DND-41 (cell line): ENCODE measurements around the gene FAM135A.

ENCODE experiments used
- EZH2 ChIP-seq: IDR thresholded peaks from 3 replicates; pipeline ENCODE4 v1.6.1; 2012; ENCODE audit warnings: borderline replicate concordance, low read depth, mild to moderate bottlenecking, moderate library complexity, low read length, inconsistent platforms; ENCODE audit not compliant: severe bottlenecking
- TF ChIP-seq, protein P1 (sequence below): IDR thresholded peaks from 2 replicates; pipeline ENCODE4 v1.5.1; 2012; ENCODE audit warnings: borderline replicate concordance, low read length, moderate library complexity, mild to moderate bottlenecking; ENCODE audit not compliant: poor library complexity, severe bottlenecking; ENCODE audit errors: extremely low read depth

DNA sequence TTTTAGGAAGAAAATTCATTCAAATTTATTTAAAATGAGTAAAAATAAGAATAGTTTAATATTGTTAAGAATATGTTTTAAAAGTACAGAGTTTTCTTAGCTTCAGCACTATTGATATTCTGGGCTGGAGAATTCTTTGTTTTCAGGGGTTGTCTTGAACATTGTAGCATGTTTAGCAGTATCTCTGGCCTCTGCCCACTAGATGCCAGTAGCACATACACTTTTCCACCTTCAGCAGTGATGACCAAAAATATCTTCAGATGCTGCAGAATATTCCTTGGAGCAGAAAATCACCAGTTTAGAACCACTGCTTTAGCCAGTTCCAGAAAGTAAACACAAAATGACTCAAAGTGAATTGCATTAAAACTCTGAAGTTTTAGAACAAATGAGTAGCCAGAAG lies 134.0 kb downstream of the FAM135A start:
- TF ChIP-seq, protein P1, sequence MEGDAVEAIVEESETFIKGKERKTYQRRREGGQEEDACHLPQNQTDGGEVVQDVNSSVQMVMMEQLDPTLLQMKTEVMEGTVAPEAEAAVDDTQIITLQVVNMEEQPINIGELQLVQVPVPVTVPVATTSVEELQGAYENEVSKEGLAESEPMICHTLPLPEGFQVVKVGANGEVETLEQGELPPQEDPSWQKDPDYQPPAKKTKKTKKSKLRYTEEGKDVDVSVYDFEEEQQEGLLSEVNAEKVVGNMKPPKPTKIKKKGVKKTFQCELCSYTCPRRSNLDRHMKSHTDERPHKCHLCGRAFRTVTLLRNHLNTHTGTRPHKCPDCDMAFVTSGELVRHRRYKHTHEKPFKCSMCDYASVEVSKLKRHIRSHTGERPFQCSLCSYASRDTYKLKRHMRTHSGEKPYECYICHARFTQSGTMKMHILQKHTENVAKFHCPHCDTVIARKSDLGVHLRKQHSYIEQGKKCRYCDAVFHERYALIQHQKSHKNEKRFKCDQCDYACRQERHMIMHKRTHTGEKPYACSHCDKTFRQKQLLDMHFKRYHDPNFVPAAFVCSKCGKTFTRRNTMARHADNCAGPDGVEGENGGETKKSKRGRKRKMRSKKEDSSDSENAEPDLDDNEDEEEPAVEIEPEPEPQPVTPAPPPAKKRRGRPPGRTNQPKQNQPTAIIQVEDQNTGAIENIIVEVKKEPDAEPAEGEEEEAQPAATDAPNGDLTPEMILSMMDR: peak; percentile 53
- TF ChIP-seq EZH2: no peak
